C4-2B (cell line): ENCODE measurements around the gene OPCML.

Experiments used
- CTCF ChIP-seq: fragments of 450-650 bp; conservative IDR thresholded peaks from 2 replicates; pipeline ENCODE4 v1.5.1; 2017; ENCODE audit warnings: mild to moderate bottlenecking
- ZFX ChIP-seq: fragments of 450-650 bp; IDR thresholded peaks from 2 replicates; pipeline ENCODE4 v1.6.1; 2017

GRCh38 chr11:132650969-132651720, 881.2 kb downstream of the OPCML start:
- TF ChIP-seq CTCF, result no peak
- no peak for TF ChIP-seq ZFX
